SKM-1 (cell line): ENCODE data around the gene EBF4.
"Not testable (repeated sequence)": the region's sequence is repeated elsewhere in the genome, so short reads cannot be mapped to it uniquely, and the experiment has no call there.

Experiments
- DNase-seq: peaks from one replicate; lab custom pipeline; 2025; ENCODE audit not compliant: unreplicated experiment; lab: John Stamatoyannopoulos, UW

EBF4 gene

GRCh38 chr20:2755451-2756055 lies 63.0 kb downstream of the EBF4 start:
- no peak for DNase-seq

GRCh38 chr20:2756056-2756611 lies 63.6 kb downstream of the EBF4 start:
- no peak for DNase-seq

- DNase-seq = no peak
These were observed 64.4 kb downstream of the EBF4 start for GRCh38 chr20:2757001-2757400.

- no peak for DNase-seq
These were observed 65.4 kb downstream of the EBF4 start for GRCh38 chr20:2757969-2758368.

DNA sequence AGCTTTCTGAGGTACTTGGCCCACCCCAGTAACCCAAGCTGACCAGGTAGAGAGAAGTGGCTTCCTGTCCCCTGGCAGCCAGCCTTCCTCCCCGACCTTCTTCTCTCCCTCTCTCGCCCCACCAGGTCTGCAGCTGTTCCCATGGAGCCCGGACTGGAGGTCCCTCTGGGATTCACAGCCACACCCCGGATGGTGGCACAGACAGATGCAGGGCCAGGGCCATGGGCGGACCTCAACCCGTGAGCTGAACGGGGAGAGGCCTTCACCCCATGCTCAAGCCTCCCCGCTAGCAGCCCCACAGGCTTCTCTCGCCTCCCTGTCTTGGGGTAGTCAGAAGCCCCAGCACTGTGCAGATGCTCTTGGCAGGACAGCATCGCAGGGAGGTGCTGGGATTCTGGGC lies 66.6 kb downstream of the EBF4 start:
- no peak for DNase-seq

DNA sequence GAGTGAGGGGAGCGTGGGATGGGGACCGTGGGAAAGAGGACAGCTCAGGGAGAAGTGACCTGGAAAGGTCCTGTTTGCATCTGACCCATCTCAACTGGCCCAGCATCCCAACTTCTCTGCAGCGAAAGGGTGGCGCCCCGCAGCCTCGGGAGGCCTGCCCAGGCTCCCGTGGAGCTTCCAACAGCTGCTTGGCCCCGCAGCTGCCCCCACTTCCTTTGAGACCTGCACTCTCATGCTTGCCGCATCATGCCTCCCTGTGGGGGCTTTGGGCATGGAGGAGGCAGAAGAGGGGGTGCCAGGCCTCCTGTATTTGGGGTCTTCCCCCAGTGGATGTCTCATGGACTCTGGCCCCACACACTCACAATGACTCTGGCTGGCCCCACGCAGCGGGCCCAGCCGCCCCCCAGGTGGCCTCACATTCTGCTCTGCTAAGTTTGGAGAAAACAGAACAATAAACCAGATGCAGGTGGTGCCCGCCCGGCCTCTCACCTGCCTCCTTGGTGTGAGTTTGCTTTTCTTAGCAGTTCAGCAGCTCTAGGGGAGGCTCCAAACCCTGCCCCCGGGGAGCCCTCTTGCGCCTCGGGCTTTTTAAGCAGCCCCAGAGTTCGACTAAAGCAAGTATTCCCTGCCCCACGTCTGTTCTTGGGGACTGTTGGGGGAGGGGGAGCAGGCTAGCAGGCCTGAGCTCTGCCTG lies 67.2 kb downstream of the EBF4 start:
- no peak for DNase-seq

DNA sequence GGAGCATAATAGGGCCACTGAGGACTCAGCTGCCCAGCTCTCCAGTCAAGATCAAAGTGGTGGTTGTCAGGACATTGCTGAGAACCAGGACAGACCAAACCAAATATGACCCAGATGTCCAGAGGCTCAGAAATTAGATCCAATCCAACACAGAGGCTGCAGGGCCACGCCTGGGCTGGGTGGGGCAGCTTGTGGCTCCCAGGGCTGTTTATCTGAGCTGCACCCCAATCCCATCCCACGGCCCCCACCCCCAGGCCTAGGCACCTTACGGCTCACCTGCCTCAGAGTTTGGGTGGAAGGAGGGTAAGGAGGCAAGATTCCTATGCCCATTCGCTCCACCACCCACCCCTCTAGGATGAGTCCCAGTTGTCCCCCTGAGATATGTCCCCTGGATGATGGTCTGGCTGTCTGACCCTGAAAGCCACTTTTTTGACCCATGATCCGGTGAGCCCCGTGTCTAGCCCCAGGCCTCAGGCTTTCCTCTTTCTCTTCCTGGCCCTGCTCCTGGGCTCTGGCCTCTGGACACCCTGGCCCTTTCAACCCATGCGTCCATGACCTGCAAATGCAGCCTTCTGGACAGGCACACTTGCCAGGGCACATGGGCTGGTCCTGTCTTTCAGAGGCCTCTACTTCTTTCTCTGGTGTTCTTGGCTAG lies 67.8 kb downstream of the EBF4 start:
- no peak for DNase-seq

DNA sequence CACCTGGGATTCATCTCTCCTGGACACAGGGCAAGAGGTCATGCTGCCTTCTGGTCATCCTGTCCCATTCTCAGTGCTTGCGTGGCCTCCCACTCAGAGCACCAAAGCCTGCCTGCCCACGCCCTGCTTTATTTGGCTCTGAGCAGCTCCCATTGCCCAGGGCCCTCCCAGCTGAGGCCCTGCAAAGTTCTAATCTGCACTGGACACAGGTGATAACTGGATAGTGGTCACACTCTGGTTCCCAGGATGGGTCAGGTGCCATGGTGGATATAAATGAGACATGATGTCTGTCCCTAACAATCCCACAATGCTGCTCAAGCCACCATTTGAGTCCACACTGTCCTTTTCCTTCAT lies 68.3 kb downstream of the EBF4 start:
- DNase-seq = no peak

- DNase-seq = no peak
These were observed 69.3 kb downstream of the EBF4 start for GRCh38 chr20:2761885-2762284.

DNA sequence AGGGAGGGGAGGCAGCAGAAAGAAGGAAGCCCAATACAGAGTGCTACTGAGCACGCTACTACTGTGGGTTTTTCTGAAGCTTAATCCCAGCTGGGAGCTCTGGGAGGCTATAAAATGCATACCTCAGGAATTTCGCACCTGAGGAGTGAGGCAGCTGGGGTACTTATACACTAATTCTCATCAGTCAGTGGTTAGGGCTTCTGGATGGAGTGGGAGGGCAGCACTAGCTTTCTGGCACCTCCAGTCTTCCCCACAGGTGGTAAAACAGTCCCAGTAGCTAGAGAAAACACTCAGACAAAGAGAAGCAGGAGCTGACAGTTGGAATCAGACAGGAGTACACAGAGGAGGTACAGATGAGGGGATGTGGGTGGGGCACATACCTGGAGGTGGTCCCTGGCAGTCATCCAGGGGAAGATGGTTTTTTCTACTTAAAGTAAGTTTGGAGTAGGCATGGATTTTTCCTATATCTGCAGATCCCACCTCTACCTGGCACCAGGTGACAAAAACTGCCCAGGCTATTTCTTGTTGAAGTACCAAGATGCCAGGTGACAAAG lies 70.1 kb downstream of the EBF4 start:
- DNase-seq = no peak

DNA sequence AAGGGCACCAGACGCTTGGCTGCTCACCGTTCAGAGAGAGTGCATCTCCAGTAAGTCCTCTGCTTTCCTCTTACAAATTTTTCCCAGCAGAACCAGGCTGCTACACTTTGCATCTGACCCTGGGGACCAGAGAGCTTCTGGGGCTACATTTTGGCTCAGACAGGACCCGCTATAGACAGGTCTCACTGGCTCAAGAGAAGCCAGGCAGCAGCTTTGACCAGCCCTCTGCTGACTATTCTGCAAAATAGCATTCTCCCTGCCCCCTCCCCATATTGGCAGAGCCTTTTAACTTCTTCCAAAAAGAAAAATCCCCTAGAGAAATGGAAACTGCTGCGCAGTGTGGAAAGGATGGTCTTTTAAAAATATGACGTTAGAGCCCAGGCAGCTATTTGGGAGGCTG lies 70.6 kb downstream of the EBF4 start:
- no peak for DNase-seq

- no peak for DNase-seq
These were observed 75.4 kb downstream of the EBF4 start for GRCh38 chr20:2767768-2768631.

DNA sequence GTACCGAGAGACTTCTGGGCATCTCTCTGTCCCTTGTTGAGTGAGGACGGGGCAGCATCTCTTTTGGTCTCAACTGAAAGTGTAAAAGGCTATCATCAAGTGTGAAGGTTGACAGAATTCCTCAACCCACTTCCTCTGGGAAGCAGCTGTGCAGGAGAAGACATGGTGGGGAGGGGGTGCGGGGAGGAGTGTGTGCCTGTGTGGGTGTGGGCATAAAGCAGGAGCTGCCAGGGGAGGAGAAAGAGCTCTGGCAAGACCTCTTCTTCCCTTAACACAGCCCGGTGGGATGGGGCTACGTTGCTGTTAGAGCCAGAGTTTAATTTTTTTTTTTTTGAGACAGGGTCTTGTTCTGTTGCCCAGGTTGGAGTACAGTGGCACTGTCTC lies 76.0 kb downstream of the EBF4 start:
- no peak for DNase-seq

DNA sequence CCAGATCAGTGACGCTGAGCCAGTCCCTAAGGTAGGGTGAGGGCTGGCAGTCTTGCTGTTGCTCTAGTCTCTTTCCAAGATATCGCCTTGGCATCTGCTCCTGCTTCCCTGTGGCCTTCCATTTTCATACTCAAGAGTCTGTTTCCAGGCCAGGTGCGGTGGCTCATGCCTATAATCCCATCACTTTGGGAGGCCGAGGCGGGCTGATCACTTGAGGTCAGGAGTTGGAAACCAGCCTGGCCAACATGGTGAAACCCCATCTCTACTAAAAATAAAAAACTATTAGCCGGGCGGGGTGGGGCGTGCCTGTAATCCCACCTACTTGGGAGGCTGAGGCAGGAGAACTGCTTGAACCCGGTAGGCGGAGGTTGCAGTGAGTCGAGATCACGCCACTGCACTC lies 77.5 kb downstream of the EBF4 start:
- DNase-seq = not testable (repeated sequence)

DNA sequence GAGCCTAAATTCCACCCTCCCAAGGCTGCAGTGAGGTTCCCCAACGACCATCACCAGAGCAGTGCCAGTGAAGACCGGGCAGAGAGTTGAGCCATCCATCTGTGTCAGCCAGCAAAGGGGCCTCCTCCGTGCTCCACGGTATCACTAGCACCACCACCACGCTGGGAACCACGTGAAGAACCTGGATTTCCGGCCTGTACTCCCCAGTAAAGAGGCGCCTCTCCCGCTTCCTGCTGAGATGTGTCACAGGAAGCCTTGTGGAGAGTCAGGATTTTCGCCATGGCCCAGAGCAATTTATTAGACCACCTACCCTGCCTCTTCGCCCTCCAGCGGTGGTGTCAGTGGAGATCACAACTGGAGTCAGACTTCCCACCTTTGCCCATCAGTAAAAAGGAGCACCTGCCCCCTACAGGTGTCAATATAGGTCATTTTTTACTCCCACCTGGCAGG lies 79.1 kb downstream of the EBF4 start:
- DNase-seq = no peak

GRCh38 chr20:2773812-2774211 lies 81.2 kb downstream of the EBF4 start:
- DNase-seq = no peak

DNA sequence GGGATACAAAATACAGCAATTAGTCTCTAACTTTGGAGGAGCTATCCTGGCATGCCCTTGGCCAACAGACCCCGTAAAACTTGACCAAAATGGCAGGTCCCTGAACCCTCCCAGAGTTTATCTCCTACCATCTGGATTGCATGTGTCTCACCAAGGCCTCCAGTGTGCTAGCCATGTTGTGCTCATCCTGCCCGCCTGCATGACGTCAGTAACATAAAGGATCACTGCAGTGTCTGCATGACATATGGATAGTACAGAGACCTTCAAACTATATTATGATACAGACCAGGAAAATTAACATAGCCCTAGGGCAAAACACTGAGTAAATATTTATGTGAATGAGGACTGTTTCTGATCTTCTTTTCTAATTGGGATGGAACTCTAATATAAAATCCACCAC lies 82.6 kb downstream of the EBF4 start:
- no peak for DNase-seq

DNA sequence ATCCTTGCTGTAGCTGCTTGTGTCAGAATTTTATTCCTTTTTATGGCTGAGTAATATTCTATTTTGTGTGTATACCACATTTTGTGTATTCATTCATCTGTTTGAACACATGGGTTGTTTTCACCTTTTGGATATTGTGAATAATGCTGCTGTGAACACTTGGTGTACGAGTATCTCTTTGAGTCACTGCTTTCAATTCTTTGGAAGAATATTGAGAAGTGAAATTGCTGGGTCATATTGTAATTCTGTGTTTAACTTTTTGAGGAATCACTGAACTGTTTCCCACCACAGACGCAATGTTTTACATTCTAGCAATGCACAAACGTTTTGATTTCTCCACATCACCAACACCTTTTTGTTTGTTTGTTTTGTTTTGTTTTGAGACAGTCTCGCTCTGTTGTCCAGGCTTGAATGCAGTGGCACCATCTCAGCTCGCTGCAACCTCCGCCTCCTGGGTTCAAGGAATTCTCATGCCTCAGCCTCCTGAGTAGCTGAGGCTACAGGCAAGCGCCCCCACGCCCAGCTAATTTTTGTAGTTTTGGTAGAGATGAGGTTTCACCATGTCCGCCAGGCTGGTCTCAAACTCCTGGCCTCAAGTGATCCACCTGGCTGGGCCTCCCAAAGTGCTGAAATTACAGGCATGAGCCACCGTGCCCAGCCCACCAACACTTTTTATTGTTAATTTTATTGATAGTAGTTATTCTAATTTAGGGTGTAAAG lies 86.2 kb downstream of the EBF4 start:
- no peak for DNase-seq

- no peak for DNase-seq
These were observed 88.4 kb downstream of the EBF4 start for GRCh38 chr20:2780948-2781347.

DNA sequence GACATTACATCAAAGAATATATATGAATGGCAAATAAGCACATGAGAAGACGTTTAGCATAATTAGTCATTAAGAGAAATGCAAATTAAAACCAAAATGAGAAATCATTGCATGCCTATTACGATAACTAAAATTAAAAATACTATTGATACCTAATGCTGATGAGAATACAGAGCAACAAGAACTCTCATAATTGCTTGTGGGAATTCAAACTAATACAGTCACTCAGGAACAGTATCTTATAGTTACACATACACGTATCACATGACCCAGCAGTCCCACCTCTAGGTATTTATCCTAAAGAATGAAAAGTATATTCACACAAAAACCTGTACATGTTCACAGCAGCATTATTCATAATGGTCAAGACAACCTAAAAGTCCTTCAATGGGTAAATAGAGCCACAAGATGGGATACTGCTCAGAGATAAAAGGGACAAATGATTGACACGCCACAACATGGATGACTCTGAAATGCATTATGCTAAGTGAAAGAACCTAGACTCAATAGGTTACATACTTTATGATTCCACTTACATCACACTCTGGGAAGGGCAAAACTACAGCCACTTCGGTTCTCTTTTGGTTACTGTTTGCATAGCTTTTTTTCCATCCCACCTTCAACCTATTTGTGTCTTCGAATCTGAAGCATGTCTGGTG lies 91.5 kb downstream of the EBF4 start:
- DNase-seq = no peak
